Stimulated activated CD8-positive, alpha-beta memory T cell treated with anti-CD3 and anti-CD28 coated beads, Interleukin-4, amount 100 ng/mL, for 48 hours (primary cell): Measurements from ENCODE around the gene DAZ4.
"Not testable (repeated sequence)": the region's sequence is repeated elsewhere in the genome, so short reads cannot be mapped to it uniquely, and the experiment has no call there.

ENCODE experiments used
- DNase-seq: peaks from one replicate; pipeline ENCODE4 v3.0.0-alpha.2; 2020

DAZ4 gene

GRCh38 chrY:24833619-24834018 lies at the start of gene DAZ4:
DAZ4 (plus strand) TSS chrY:24833919; CDS start chrY:24834127, 208 bp downstream.
- DNase-seq, result not testable (repeated sequence)

GRCh38 chrY:24813293-24813692 lies 20.4 kb upstream of the DAZ4 start, which contains the start of gene DAZ3:
DAZ3 (minus strand) TSS chrY:24813393; CDS start chrY:24813185, 208 bp downstream.
- not testable (repeated sequence) for DNase-seq

- DNase-seq, result not testable (repeated sequence)
Measured at GRCh38 chrY:24821836-24822235, 11.9 kb upstream of the DAZ4 start.

GRCh38 chrY:24824184-24824879 lies 9.4 kb upstream of the DAZ4 start:
- not testable (repeated sequence) for DNase-seq

- not testable (repeated sequence) for DNase-seq
Measured at GRCh38 chrY:24825069-24825468, 8.7 kb upstream of the DAZ4 start.
